Omental fat pad (tissue), 4 donors: ENCODE measurements around the gene CRIP1. TPM values are rescaled to one million over a fixed set of nuclear protein-coding genes. Genes with fewer than 3 reads are reported as not detected.

ENCODE experiments used
- ATAC-seq: fragments of 150-250 bp; one replicate; pipeline ENCODE4 v1.9.1; 2016; ENCODE audit warnings: mild to moderate bottlenecking, moderate library complexity; ENCODE audit not compliant: low FRiP score
- DNase-seq: peaks from one replicate; pipeline ENCODE4 v3.0.0-alpha.2; 2019; ENCODE audit warnings: low spot score
- total RNA-seq, 4 donors: library from RNA; depleted of rRNA; stranded (reverse); fragments of >200 nt; gene quantifications; one replicate each; pipeline ENCODE4 v1.1.0, GENCODE V29; 2016
- TF ChIP-seq, protein P1 (sequence below), 3 donors: fragments of 450-650 bp; IDR thresholded peaks; one replicate each; pipeline ENCODE4 v1.5.1; 2016 to 2017; ENCODE audit warnings: antibody characterized with exemption in 3 of 3, mild to moderate bottlenecking in 3 of 3, moderate library complexity in 2 of 3

The CRIP1 gene
- total RNA-seq, 4 donors from 2014 or later: 18.5 to 88.6 (median 43.9) TPM

DNA sequence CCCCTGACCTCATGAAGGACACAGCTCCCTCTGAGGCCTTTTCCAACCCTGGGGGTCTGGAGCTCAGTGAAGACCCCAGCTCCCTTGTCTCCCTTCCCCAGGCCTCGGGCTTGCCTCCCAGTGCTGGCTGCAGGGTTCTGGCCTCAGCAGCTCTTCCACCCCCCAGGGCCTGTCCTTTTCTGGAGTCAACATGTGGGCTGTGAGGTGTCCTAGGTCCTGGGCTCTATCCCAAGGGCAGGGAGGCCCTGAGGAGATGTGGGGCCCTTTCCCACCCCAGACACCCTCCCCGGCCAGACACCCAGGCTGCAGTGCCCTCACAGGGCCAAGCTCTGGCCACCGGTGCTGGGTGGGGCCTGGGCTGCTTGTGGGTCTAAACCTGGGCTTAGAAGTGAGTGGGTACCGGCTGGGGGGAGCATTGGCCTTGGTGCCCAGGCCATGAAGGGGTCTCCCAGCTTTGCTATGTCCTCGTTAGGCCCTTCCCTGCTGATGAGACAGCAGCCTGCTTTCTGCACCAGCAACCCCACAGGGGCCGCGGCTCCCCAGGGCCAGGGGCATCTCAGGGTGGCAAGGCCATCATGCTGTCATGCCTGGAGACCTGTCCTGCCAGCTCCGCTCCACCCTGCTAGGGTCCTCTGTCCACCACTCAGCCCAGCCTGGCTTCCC lies 14.7 kb upstream of the CRIP1 start:
- DNase-seq (no peak), ATAC-seq (no peak)
- TF ChIP-seq, protein P1, sequence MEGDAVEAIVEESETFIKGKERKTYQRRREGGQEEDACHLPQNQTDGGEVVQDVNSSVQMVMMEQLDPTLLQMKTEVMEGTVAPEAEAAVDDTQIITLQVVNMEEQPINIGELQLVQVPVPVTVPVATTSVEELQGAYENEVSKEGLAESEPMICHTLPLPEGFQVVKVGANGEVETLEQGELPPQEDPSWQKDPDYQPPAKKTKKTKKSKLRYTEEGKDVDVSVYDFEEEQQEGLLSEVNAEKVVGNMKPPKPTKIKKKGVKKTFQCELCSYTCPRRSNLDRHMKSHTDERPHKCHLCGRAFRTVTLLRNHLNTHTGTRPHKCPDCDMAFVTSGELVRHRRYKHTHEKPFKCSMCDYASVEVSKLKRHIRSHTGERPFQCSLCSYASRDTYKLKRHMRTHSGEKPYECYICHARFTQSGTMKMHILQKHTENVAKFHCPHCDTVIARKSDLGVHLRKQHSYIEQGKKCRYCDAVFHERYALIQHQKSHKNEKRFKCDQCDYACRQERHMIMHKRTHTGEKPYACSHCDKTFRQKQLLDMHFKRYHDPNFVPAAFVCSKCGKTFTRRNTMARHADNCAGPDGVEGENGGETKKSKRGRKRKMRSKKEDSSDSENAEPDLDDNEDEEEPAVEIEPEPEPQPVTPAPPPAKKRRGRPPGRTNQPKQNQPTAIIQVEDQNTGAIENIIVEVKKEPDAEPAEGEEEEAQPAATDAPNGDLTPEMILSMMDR (IDR thresholded peaks at IDR 0.05): no peak

DNA sequence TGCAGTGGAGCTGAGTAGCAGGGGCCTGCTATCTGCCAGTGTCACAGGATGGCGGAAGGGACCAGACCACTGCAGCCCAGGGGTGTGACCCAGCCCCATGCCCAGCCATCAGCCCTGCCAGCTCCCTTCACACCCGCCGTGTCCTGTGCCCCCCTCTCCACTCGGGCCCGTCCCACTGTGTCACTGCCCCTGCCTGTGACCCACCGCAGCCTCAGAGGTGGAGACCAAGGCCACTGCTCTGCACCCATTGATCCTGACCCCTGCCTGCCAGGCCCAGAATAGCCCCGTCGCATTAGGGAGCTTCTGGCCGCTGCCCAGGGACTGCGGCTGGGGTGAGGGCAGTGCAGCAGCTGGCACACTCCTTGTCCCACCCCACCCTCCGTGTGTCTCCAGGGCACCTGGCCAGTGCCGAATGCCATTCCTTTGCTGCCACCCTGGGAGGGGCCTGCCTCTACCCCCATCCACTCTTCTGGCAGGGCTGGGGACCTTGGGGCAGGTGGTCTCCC lies 14.1 kb upstream of the CRIP1 start:
- no peak for DNase-seq
- TF ChIP-seq, protein P1 (IDR thresholded peaks at IDR 0.05): no peak
- ATAC-seq: no peak

DNA sequence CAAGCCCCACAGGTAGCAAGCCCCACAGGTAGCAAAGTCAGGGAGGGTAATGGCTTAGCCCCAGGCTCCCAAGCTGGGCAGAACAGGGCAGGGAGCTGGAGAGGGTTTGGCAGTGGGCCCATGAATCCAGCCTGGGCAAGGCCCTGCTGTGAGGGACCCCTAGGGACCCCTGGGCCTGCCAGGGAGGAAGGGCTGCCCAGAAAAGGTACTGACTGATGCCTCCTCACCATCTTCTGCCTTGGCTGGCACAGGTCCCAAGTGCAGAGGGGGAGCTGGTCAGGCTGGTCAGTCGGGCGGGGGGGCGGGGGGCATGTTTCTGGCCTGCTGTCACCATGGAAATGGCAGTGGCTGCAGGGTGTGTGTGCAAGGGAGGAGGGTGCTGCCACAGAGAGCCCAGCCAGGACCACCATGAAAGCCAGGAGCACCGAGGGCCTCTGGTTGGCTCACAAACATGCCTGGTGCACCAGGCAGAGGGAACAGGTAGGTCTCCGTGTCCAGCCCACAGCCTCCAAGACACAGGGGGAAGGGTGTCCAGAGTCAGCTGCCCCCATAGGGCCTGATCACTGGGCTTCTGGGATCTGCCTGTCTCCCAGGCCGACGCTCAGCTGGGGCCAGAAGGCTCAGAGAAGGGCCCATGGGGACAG lies 13.5 kb upstream of the CRIP1 start:
- DNase-seq (no peak), ATAC-seq (no peak)
- TF ChIP-seq, protein P1 (IDR thresholded peaks at IDR 0.05): no peak

DNA sequence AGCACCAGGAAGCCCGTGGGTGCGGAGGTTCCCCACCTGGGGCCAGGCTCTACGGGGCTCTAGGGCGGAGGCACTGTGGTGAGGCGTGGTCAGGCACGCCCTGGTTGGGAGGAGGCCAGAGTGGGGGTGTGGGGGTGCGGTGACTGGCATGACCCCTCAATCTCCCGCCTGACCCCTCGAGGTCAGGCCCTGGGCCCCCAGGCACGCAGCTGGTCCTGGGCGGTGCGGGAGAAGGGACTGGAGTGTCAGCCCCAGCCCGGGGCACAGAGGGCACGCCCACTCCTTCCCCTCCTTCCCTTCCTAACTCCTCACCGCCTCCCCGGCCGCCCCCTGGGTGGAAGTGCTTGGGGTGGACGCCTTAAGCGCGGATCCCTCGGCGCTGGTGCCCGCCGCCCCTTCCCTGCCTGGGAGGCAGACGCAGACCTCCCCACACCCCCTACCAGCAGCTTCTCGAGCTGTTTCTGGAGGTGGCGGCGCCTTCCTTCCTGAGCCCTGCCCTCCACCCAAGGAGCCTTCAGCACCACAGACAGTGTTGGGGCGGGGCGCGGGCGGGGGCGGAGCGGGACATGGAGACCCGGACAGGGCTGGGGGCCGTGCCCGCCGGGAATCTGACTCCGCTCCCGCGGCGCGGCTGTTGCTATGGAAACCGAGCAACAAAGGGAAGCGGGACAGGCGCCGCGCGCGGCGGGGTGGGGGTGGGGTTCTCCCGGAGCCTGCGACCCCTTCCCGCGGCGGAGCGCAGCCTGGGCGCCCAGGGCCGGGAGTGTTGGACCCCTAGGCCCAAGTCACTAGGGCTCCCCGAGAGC lies 12.8 kb upstream of the CRIP1 start:
- peak; percentile 90 for DNase-seq
- TF ChIP-seq, protein P1 (IDR thresholded peaks at IDR 0.05): no peak
- ATAC-seq: peak; percentile 69

DNA sequence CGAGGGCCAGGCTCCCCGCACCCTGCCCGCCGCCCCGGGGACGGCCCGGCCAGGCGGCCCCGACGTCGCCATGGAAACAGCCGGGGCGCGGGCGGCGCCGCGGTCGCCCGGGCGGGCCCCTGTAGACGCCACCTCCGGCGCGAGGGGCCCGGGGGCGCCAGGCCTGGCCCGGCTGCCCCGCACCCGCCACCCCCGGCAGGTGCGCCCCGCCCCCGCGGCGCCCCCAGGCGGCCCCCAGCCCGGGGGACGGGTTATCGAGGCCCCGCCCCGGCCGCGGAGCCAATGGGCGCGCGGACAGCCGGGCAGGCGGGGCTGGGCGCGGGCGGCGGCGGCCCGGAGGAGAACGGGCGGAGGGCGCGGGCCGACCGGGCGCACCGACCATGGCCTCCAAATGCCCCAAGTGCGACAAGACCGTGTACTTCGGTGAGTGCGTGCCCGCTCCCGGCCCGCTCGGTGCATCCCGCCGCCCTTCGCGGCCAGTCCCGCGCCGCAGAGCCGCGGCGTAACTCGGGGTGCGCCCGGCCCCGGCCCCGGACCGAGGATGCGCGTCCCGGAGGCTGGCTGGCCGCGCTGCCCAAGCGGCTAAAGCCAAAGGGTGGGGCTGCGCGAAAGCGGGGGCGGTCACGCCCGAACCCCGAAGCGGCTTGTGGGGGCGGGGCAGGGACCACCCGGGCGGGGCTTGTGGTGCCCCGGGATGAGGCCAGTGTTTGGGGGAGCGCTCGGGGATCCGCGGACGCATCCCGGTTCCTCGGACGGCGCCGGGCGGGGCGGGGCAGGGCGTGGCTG lies 12.0 kb upstream of the CRIP1 start, which contains the start of gene CRIP2:
Gene CRIP2, plus strand, starts transcription at position 339 of the 786 bp plus-strand sequence. Its CDS starts 42 bp downstream, at position 381.
- no peak for DNase-seq
- TF ChIP-seq, protein P1 (IDR thresholded peaks at IDR 0.05): no peak
- peak; percentile 41 for ATAC-seq
